HG03520 (cell line): Measurements from ENCODE around the gene MT1G.
"Not testable (repeated sequence)": the region's sequence is repeated elsewhere in the genome, so short reads cannot be mapped to it uniquely, and the experiment has no call there.

ENCODE experiments used
- ATAC-seq: cut with Tn5 transposase; IDR thresholded peaks from one replicate; pipeline ENCODE4 v1.9.1; 2021; ENCODE audit warnings: mild to moderate bottlenecking, moderate library complexity; ENCODE audit not compliant: unreplicated experiment

Gene MT1G

GRCh38 chr16:56667581-56668571, at the start of gene MT1G:
Gene MT1G, minus strand, starts transcription at chr16:56668065. Its CDS starts 72 bp downstream, at chr16:56667993.
- ATAC-seq = no peak

GRCh38 chr16:56717532-56717931, 49.7 kb upstream of the MT1G start:
- ATAC-seq = not testable (repeated sequence)

GRCh38 chr16:56716761-56717160, 48.9 kb upstream of the MT1G start:
- ATAC-seq = no peak

GRCh38 chr16:56715126-56715525, 47.3 kb upstream of the MT1G start:
- no peak for ATAC-seq

GRCh38 chr16:56713794-56714193, 45.9 kb upstream of the MT1G start:
- no peak for ATAC-seq

- ATAC-seq = no peak
These were observed 44.0 kb upstream of the MT1G start for GRCh38 chr16:56711862-56712261.

- no peak for ATAC-seq
These were observed 42.4 kb upstream of the MT1G start for GRCh38 chr16:56710181-56710737.

GRCh38 chr16:56709443-56710040, 41.7 kb upstream of the MT1G start:
- no peak for ATAC-seq

GRCh38 chr16:56708525-56709442, 40.9 kb upstream of the MT1G start:
- no peak for ATAC-seq

GRCh38 chr16:56702836-56703235, 35.0 kb upstream of the MT1G start:
- no peak for ATAC-seq

- no peak for ATAC-seq
These were observed 33.7 kb upstream of the MT1G start for GRCh38 chr16:56701534-56701933.

GRCh38 chr16:56700631-56701030, 32.8 kb upstream of the MT1G start:
- no peak for ATAC-seq

GRCh38 chr16:56700195-56700594, 32.3 kb upstream of the MT1G start:
- ATAC-seq = no peak

GRCh38 chr16:56697456-56698155, 29.7 kb upstream of the MT1G start:
- ATAC-seq = no peak

GRCh38 chr16:56695246-56695645, 27.4 kb upstream of the MT1G start:
- ATAC-seq = no peak

- no peak for ATAC-seq
These were observed 24.0 kb upstream of the MT1G start for GRCh38 chr16:56691885-56692284.

GRCh38 chr16:56690420-56691122, 22.7 kb upstream of the MT1G start:
- no peak for ATAC-seq

GRCh38 chr16:56689171-56689570, 21.3 kb upstream of the MT1G start:
- no peak for ATAC-seq

- ATAC-seq = no peak
These were observed 20.9 kb upstream of the MT1G start for GRCh38 chr16:56688762-56689161.

GRCh38 chr16:56686758-56687157, 18.9 kb upstream of the MT1G start:
- no peak for ATAC-seq
